GM12878 (cell line): ENCODE results near the gene SYNJ2. TPM values are rescaled to one million over a fixed set of nuclear protein-coding genes. Genes with fewer than 3 reads are reported as not detected.

Source experiments
- ATAC-seq: fragments of 200-7000 bp; cut with Tn5 transposase; 3 replicates; pipeline ENCODE4 v1.9.1; 2020; ENCODE audit warnings: mild to moderate bottlenecking, moderate library complexity
- BruUV-seq: library from RNA; stranded (reverse); fragments of 400-500 nt; replicated peaks from 2 replicates; lab custom pipeline; 2021; lab: Mats Ljungman, UMichigan
- CTCF ChIA-PET: fragments of 300-600 bp; sonication (Branson Sonifier 250); formaldehyde crosslinking; extraction: SDS; loops from one replicate; lab custom pipeline; 2021; ENCODE audit warnings: inconsistent platforms; lab: Yijun Ruan, JAX
- POLR2A ChIA-PET: fragments of 350-600 bp; formaldehyde crosslinking; extraction: SDS; loops from one replicate; lab custom pipeline; 2021; ENCODE audit warnings: inconsistent platforms; lab: Charles Lee
- RAD21 ChIA-PET: fragments of 300-600 bp; sonication (Branson Sonifier 250); formaldehyde crosslinking; loops from one replicate; lab custom pipeline; 2023; ENCODE audit warnings: antibody characterized with exemption; ENCODE audit not compliant: unreplicated experiment; lab: Charles Lee
- SMC1A ChIA-PET: fragments of 300-600 bp; sonication (Branson Sonifier 250); formaldehyde crosslinking; loops from one replicate; lab custom pipeline; 2023; ENCODE audit not compliant: unreplicated experiment, uncharacterized antibody; lab: Charles Lee
- DNase-seq: peaks from one replicate; pipeline ENCODE4 v3.0.0-alpha.2; 2011; ENCODE audit warnings: low read depth, low spot score
- FAIRE-seq: peaks from 3 replicates; lab custom pipeline; 2011; peaks lifted over from hg19 to GRCh38; lab: Jason Lieb, UNC
- H2AFZ ChIP-seq: 2 replicates; pipeline ENCODE4 v1.6.0; 2011; ENCODE audit warnings: low read depth, low read length, control low read depth; ENCODE audit not compliant: control insufficient read depth
- H3K27ac ChIP-seq: 2 replicates; pipeline ENCODE4 v1.5.1; 2011; ENCODE audit warnings: control low read depth; ENCODE audit not compliant: control insufficient read depth, insufficient read depth
- H3K27me3 ChIP-seq, 2 experiments: replicated peaks in 1 of 2; 2 replicates each; pipeline versions ENCODE4 v1.6.0 to v1.6.1; 2011; ENCODE audit warnings: low read length in 1 of 2; ENCODE audit not compliant: control insufficient read depth in 2 of 2, insufficient read depth in 2 of 2
- H3K36me3 ChIP-seq, 2 experiments: 2 replicates each; pipeline ENCODE4 v1.5.1; 2011; ENCODE audit warnings: low read length in 1 of 2; ENCODE audit not compliant: control insufficient read depth in 2 of 2, insufficient read depth in 2 of 2
- H3K4me1 ChIP-seq: 2 replicates; pipeline ENCODE4 v1.6.1; 2011; ENCODE audit warnings: mild to moderate bottlenecking, low read length, moderate library complexity, mixed read lengths; ENCODE audit not compliant: control insufficient read depth, insufficient read depth
- H3K4me2 ChIP-seq: 2 replicates; pipeline ENCODE4 v1.6.0; 2011; ENCODE audit warnings: control low read depth; ENCODE audit not compliant: control insufficient read depth, insufficient read depth
- H3K4me3 ChIP-seq: fragments of 200-600 bp; sonication (generic); 2 replicates; pipeline ENCODE4 v1.5.1; 2016
- H3K79me2 ChIP-seq: 2 replicates; pipeline ENCODE4 v1.6.0; 2011; ENCODE audit warnings: low read length; ENCODE audit not compliant: control insufficient read depth, insufficient read depth
- H3K9ac ChIP-seq: 2 replicates; pipeline ENCODE4 v1.8.0; 2011; ENCODE audit warnings: low read length, control low read depth, mixed read lengths; ENCODE audit not compliant: control insufficient read depth, insufficient read depth
- H3K9me3 ChIP-seq: replicated peaks from 3 replicates; pipeline ENCODE4 v1.5.1; 2011; ENCODE audit warnings: mild to moderate bottlenecking, low read length; ENCODE audit not compliant: control insufficient read depth, insufficient read depth
- H4K20me1 ChIP-seq: 2 replicates; pipeline ENCODE4 v1.6.0; 2011; ENCODE audit not compliant: control insufficient read depth, insufficient read depth
- CHD4 ChIP-seq: fragments of 200-600 bp; sonication (generic); IDR thresholded peaks from 2 replicates; pipeline ENCODE4 v1.6.1; 2016; ENCODE audit warnings: mild to moderate bottlenecking
- CREM ChIP-seq: IDR thresholded peaks from 2 replicates; pipeline ENCODE4 v1.6.1; 2014; ENCODE audit warnings: antibody characterized with exemption, low read depth
- EGR1 ChIP-seq, 2 experiments: IDR thresholded peaks; 1 replicate in 1 of 2; 2 replicates in 1 of 2; pipeline ENCODE4 v1.6.1; 2011 to 2012; ENCODE audit warnings: low read depth in 2 of 2, low read length in 2 of 2, borderline replicate concordance in 1 of 2, mild to moderate bottlenecking in 1 of 2, moderate library complexity in 1 of 2
- EZH2 ChIP-seq: IDR thresholded peaks from 2 replicates; pipeline ENCODE4 v1.6.1; 2012; ENCODE audit warnings: low read depth, mild to moderate bottlenecking, control low read depth, inconsistent platforms, low read length, borderline replicate concordance; ENCODE audit not compliant: control insufficient read depth
- FOS ChIP-seq: IDR thresholded peaks from 3 replicates; pipeline ENCODE4 v1.6.1; 2011; ENCODE audit warnings: borderline replicate concordance; ENCODE audit not compliant: insufficient read length; ENCODE audit errors: extremely low read depth
- GATAD2B ChIP-seq: fragments of 450-650 bp; conservative IDR thresholded peaks from 2 replicates; pipeline ENCODE4 v1.6.1; 2017; ENCODE audit warnings: low read depth, mild to moderate bottlenecking, moderate library complexity
- IKZF2 ChIP-seq, 2 experiments: fragments of 450-650 bp; IDR thresholded peaks; 2 replicates each; pipeline ENCODE4 v1.6.1; 2017; ENCODE audit warnings: mild to moderate bottlenecking in 2 of 2, moderate library complexity in 2 of 2
- KAT2A ChIP-seq: conservative IDR thresholded peaks from 2 replicates; pipeline ENCODE4 v1.6.1; 2011; ENCODE audit warnings: low read depth, low read length; ENCODE audit not compliant: control insufficient read depth
- MEF2A ChIP-seq: IDR thresholded peaks from 2 replicates; pipeline ENCODE4 v1.6.1; 2011; ENCODE audit warnings: low read depth, mild to moderate bottlenecking, low read length, moderate library complexity; ENCODE audit not compliant: insufficient read depth
- PBX3 ChIP-seq: IDR thresholded peaks from 2 replicates; pipeline ENCODE4 v1.6.1; 2011; ENCODE audit warnings: mild to moderate bottlenecking, low read depth, low read length, moderate library complexity; ENCODE audit not compliant: insufficient replicate concordance
- RFX5 ChIP-seq: IDR thresholded peaks from 2 replicates; pipeline ENCODE4 v1.6.1; 2011; ENCODE audit warnings: low read depth, low read length, improper control_type of control experiment
- SRF ChIP-seq, 2 experiments: IDR thresholded peaks; 2 replicates each; pipeline ENCODE4 v1.6.1; 2011; ENCODE audit warnings: low read depth in 2 of 2, low read length in 2 of 2, mild to moderate bottlenecking in 1 of 2, moderate library complexity in 1 of 2
- STAT1 ChIP-seq: fragments of 450-650 bp; conservative IDR thresholded peaks from 2 replicates; pipeline ENCODE4 v1.6.1; 2014; ENCODE audit warnings: antibody characterized with exemption, mild to moderate bottlenecking
- SUPT20H ChIP-seq: IDR thresholded peaks from 2 replicates; pipeline ENCODE4 v1.6.1; 2011; ENCODE audit warnings: low read depth, mild to moderate bottlenecking, low read length, moderate library complexity, borderline replicate concordance; ENCODE audit not compliant: control insufficient read depth
- TARDBP ChIP-seq: IDR thresholded peaks from 2 replicates; pipeline ENCODE4 v1.6.1; 2016; ENCODE audit warnings: borderline replicate concordance
- TCF3 ChIP-seq: IDR thresholded peaks from 2 replicates; pipeline ENCODE4 v1.6.1; 2012; ENCODE audit warnings: low read depth, mild to moderate bottlenecking, low read length, borderline replicate concordance; ENCODE audit not compliant: insufficient read depth
- ZNF274 ChIP-seq: IDR thresholded peaks from one replicate; pipeline ENCODE4 v1.8.0; 2011; ENCODE audit not compliant: insufficient read length, insufficient read depth
- WGBS: methylation state at CpG from one replicate; pipeline ENCODE4 v1.1.6; 2016; ENCODE audit warnings: low lambda C conversion rate; ENCODE audit not compliant: insufficient replicate concordance, insufficient coverage; ENCODE audit errors: missing lambda C conversion rate; 5-methylcytosine and 5-hydroxymethylcytosine counted together
- in situ Hi-C: fragments of 300-500 bp; cut with MboI; formaldehyde crosslinking; loops from 9 replicates; pipeline ENCODE4 v1.14.3; 2018; ENCODE audit warnings: mixed read lengths
- intact Hi-C: fragments of 100-400 bp; cut with micrococcal nuclease; formaldehyde crosslinking; loops from one replicate; pipeline ENCODE4 v1.14.2; 2022; ENCODE audit not compliant: unreplicated experiment
- polyA plus RNA-seq, 11 experiments: library from polyadenylated mRNA; depleted of rRNA in 4 of 11; unstranded in 6 of 11; stranded (reverse) in 5 of 11; fragments of >200 nt; fragmentation: Nextera tagmentation in 4 of 11; fragmentation: Illumina TruSeq in 1 of 11; extraction: Ambion mirVana in 4 of 11; extraction: Trizol in 1 of 11; gene quantifications; 1 replicate in 1 of 11; 2 replicates in 10 of 11; pipeline versions ENCODE4 v1.2.1 to v1.2.3, GENCODE V29; 2011 to 2016; ENCODE audit warnings: inconsistent platforms in 2 of 11, missing spikeins in 2 of 11, low read depth in 1 of 11
- total RNA-seq, 4 experiments: library from RNA; depleted of rRNA in 3 of 4; stranded (reverse); fragments of >200 nt in 3 of 4; fragmentation: Illumina TruSeq in 1 of 4; extraction: Trizol in 1 of 4; gene quantifications; 2 replicates each; pipeline versions ENCODE4 v1.2.1 to v1.2.3, GENCODE V29; 2013 to 2021
- TF ChIP-seq, protein P1 (sequence below): IDR thresholded peaks from 2 replicates; pipeline ENCODE4 v1.6.1; 2012; ENCODE audit warnings: low read depth, low read length, improper control_type of control experiment

SYNJ2 gene
- total and polyA plus RNA-seq, 10 of the 15 experiments (the other 5 are each of a cell fraction or from before 2014, with no cell fraction given): 0.11 to 1.8 (median 0.57) TPM

DNA sequence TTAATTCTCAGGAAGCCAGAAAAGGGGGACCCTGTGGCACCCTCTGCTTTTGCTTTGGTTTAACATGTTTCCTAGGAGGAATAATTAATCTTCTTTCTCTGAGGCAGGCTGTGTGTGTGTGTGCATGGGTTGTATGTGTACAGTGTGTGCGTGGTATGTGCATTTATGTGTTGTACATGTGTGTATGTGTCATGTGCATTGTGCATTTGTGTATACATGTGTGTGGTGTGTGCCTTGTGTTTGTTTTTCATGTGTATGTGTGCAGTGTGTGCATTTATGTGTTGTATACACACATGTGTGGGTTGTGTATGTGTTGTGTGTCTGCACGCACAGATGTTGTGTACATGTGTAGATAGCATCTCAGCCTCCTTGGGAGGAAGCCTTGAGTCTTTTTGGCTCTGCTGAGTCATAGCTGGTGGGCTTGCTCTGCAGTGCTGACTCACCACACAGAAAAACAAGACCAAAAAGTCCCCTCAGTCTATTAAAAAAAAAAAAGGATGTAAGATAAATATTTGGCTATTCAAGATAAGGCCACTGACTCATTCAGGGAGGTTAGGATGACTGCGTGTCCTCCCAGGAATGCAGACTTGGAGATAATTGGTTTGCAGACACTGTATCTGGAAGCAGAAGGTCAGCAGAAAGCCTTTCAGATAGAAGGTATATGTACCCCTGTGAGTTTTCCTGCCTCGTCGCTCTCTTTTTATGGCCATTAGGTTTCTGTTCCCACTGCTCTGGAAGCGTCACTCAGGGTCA, 58.6 kb downstream of the SYNJ2 start (continued):
- peak; percentile 49; the same call in 1 of the 2 replicates for TF ChIP-seq MEF2A
- no peak for TF ChIP-seq STAT1
- TF ChIP-seq IKZF2 (IDR thresholded peaks at IDR 0.05): peak; percentile 65 to 70; a peak in 2 of 4 replicates

DNA sequence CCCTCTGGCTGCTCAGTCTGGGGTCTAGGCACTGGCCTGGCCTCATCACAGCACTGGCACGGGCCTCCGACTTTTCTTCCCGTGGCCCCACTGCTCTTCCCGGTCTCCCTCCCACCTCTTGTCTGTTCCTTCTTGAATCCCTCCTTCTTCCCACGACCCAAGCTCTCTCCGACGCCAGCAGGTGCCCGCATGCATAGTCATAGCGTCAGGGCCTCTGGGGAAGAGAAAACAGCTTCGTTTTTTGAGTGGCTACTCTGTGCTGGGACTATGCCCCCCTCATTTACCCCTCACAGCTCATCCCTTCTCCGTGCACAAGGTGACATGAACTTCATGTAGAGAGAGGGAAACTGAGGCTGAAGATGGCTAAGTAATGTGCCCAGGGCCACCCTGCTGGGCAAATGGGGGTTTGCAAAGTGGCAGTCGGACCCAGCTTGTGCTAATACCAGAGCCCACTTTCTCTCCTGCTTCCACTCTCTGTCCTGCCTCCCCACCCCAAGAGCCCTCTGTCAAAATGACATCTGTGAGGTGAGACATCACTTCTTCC, 59.2 kb downstream of the SYNJ2 start:
- no peak for FAIRE-seq
- RAD21 ChIA-PET: no interaction called here

More for the DNA sequence above, 59.2 kb downstream of the SYNJ2 start:
- intact Hi-C loops (no loop called here), in situ Hi-C loops (no loop called here)
- H3K4me3 ChIP-seq: no peak overlapping the region
- H3K4me2 ChIP-seq: no peak overlapping the region
- H3K4me1 ChIP-seq: peaks cover 11% of the 10 kb centered on the region
- no peak overlapping the region for H2AFZ ChIP-seq
- BruUV-seq: no TSS peak
- no peaks in the 10 kb centered on the region for H3K79me2 ChIP-seq
- ChIA-PET SMC1A (no interaction called here), POLR2A (no interaction called here), CTCF (no interaction called here)
- no peaks in the 10 kb centered on the region for H3K27me3 ChIP-seq
- H3K9ac ChIP-seq: no peak overlapping the region
- TF ChIP-seq FOS (no peak), GATAD2B (no peak), ZNF274 (no peak), SRF (IDR thresholded peaks at IDR 0.05; ENCODE audit: low read depth in 2 of 2, low read length in 2 of 2) (no peak), TARDBP (no peak), RFX5 (no peak), CHD4 (no peak), EZH2 (no peak), TCF3 (no peak), KAT2A (no peak), PBX3 (no peak), EGR1 (IDR thresholded peaks at IDR 0.05; ENCODE audit: borderline replicate concordance in 1 of 2, low read depth in 2 of 2, low read length in 2 of 2) (no peak), CREM (no peak), SUPT20H (no peak)
- TF ChIP-seq, protein P1, sequence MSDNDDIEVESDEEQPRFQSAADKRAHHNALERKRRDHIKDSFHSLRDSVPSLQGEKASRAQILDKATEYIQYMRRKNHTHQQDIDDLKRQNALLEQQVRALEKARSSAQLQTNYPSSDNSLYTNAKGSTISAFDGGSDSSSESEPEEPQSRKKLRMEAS: no peak
- H3K36me3 ChIP-seq: no peaks in the 10 kb centered on the region; a peak in 1 of 4 replicates
- ATAC-seq (no peak), DNase-seq (no peak)
- 87% methylated on average over 12 of the region's 12 CpGs for WGBS
- H3K9me3 ChIP-seq: no peaks in the 10 kb centered on the region
- H4K20me1 ChIP-seq: no peaks in the 10 kb centered on the region
- H3K27ac ChIP-seq: no peak overlapping the region
